ENCODE data around the gene SRGAP1. TPM values are rescaled to one million over a fixed set of nuclear protein-coding genes. Genes with fewer than 3 reads are reported as not detected.

SRGAP1 gene
- total and polyA plus RNA-seq, 8 donors = 0.70 to 37.9 (median 9.8) TPM

DNA sequence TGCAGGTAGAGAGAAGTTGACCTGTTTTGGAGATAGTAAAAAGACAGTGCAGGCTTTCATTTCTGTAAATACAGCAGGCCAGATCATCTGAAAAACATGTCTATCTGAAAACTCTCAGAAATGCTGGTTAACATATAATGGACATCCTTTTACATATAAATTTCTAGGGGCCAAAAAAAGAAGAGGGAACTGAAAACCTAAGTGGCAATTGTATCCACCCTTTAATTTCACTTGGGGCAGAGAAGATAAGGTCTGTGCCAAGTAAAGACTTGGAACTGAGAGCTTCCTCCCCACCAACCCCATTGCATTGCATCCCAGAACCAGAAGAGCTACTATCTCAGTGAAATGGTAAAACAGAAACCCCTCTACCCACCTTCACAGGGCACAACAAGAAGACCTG is 141.0 kb downstream of the SRGAP1 start:
- intact Hi-C loops (cut with DNase I; ENCODE audit: low total_unique reads) = no loop called here
- peaks cover 0 to 17% (median 6%) of the 10 kb centered on the region in 4 donors for H3K4me1 ChIP-seq
- no peaks in the 10 kb centered on the region for H3K36me3 ChIP-seq
- no peaks in the 10 kb centered on the region for H3K27me3 ChIP-seq
- no peak overlapping the region for H3K27ac ChIP-seq
- no peaks in the 10 kb centered on the region for H3K9me3 ChIP-seq
- no peak for DNase-seq
- TF ChIP-seq, protein P1, sequence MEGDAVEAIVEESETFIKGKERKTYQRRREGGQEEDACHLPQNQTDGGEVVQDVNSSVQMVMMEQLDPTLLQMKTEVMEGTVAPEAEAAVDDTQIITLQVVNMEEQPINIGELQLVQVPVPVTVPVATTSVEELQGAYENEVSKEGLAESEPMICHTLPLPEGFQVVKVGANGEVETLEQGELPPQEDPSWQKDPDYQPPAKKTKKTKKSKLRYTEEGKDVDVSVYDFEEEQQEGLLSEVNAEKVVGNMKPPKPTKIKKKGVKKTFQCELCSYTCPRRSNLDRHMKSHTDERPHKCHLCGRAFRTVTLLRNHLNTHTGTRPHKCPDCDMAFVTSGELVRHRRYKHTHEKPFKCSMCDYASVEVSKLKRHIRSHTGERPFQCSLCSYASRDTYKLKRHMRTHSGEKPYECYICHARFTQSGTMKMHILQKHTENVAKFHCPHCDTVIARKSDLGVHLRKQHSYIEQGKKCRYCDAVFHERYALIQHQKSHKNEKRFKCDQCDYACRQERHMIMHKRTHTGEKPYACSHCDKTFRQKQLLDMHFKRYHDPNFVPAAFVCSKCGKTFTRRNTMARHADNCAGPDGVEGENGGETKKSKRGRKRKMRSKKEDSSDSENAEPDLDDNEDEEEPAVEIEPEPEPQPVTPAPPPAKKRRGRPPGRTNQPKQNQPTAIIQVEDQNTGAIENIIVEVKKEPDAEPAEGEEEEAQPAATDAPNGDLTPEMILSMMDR (IDR thresholded peaks at IDR 0.05) = no peak
- TF ChIP-seq POLR2AphosphoS5 (IDR thresholded peaks at IDR 0.05) = no peak
- TF ChIP-seq POLR2A (IDR thresholded peaks at IDR 0.05) = no peak
- no peak for TF ChIP-seq EP300 (IDR thresholded peaks at IDR 0.05)
- H3K4me3 ChIP-seq = no peak overlapping the region

DNA sequence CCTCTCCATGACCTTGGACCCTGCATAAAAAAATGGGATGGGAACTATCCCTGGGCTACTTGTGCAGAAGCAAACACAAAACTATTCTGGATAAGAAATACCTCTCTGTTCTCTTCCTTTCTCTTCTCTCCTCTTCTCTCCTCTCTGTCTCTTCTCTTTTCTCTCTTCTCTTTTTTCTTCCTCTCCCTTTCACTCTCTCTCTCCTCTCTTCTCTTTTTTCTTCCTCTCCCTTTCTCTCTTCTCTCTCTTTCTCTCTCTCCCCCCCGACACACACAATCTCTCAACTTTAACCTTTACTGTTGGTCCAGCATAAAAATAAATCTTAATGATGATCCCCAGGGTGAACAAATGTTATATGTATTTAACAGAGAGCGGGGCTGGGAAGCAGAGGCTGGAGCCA is 141.4 kb downstream of the SRGAP1 start:
- intact Hi-C loops (cut with DNase I; ENCODE audit: low total_unique reads) = no loop called here

DNA sequence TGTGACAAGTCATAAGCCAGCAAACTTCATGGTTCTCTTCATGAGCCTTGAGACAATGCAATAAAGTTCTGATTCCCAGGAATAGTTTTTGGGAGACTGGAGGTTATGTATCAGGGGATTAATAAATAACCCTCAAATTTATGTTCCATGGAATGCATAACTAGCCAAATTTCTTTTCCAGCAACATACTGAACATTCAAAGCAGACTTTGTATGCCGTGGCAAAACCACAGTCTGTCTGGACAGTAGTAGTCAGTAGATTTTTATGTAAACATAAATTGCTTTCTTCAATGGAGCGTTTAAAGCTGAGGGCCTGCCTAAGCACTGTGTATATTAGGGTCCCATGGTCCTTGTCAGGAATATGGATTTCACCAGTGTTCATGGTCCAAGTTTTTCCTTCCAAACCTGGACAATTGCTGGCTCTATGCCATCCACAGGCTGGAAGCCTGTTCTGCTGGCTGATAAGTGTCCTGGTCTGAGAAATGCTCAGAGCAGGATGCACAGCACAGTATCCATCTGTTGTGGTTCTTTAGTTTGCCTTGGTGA is 144.9 kb downstream of the SRGAP1 start:
- Histone ChIP-seq H3K4me3 (no peak overlapping the region), H3K27me3 (no peaks in the 10 kb centered on the region), H3K9me3 (no peaks in the 10 kb centered on the region), H3K36me3 (no peaks in the 10 kb centered on the region), H3K4me1 (peaks cover 0 to 25% (median 6%) of the 10 kb centered on the region in 4 donors), H3K27ac (no peak overlapping the region)
- intact Hi-C loops (cut with DNase I; ENCODE audit: low total_unique reads) = no loop called here
- 34 to 55% (median 48%) methylated on average over 2 of the region's 2 CpGs for WGBS, 5 donors
- peak; percentile 28 for DNase-seq
- TF ChIP-seq, protein P1 (IDR thresholded peaks at IDR 0.05) = no peak
- TF ChIP-seq POLR2A (IDR thresholded peaks at IDR 0.05) = no peak
- TF ChIP-seq POLR2AphosphoS5 (IDR thresholded peaks at IDR 0.05) = no peak
- TF ChIP-seq EP300 (IDR thresholded peaks at IDR 0.05) = no peak

More for the DNA sequence above, 141.4 kb downstream of the SRGAP1 start:
- 65 to 94% (median 83%) methylated on average over 2 of the region's 2 CpGs for WGBS, 5 donors
- TF ChIP-seq POLR2AphosphoS5 (IDR thresholded peaks at IDR 0.05) (no peak), EP300 (IDR thresholded peaks at IDR 0.05) (no peak), POLR2A (IDR thresholded peaks at IDR 0.05) (no peak)
- TF ChIP-seq, protein P1 (IDR thresholded peaks at IDR 0.05) = no peak
- Histone ChIP-seq H3K27me3 (no peaks in the 10 kb centered on the region), H3K27ac (no peak overlapping the region), H3K4me3 (no peak overlapping the region), H3K36me3 (no peaks in the 10 kb centered on the region), H3K9me3 (no peaks in the 10 kb centered on the region), H3K4me1 (peaks cover 0 to 17% (median 8%) of the 10 kb centered on the region in 4 donors)
- DNase-seq = no peak

DNA sequence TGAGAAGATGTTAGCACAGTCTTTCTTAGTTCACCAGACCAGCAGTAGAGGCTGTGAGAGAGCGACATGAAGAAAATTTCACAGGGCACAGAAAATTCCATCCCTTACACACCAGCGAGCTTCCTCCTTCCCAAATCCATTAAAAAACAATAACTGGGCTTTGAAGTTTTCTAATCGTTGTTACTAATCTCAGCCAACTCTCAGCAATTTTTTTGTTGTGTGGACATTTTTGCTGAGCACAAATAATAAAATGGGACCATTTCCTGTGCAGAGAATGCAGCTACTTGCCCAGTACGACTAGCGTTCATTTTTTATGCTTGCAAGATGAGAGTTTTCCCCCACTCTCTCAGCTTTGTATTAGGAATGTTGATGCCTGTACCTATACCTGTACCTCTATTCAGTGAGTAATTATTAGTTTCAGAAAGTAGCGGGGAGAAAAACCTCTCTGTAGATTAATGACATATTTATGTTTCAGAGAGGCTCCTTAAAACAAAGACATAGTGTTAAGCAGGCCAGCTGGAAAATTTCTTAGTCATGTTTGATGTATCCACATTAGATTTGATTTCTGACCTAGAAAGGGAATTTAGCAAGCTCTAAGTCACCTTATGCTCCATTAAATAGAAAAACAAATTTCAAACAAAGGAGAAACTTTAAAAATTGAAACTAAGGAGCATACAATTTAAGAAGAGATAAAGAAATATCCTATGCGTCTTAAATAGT is 146.5 kb downstream of the SRGAP1 start:
- peaks cover 0 to 29% (median 6%) of the 10 kb centered on the region in 4 donors for H3K4me1 ChIP-seq
- H3K4me3 ChIP-seq = no peak overlapping the region
- TF ChIP-seq, protein P1 (IDR thresholded peaks at IDR 0.05) = no peak
- TF ChIP-seq POLR2AphosphoS5 (IDR thresholded peaks at IDR 0.05) (no peak), POLR2A (IDR thresholded peaks at IDR 0.05) (no peak), EP300 (IDR thresholded peaks at IDR 0.05) (no peak)
- H3K27me3 ChIP-seq = no peaks in the 10 kb centered on the region
- intact Hi-C loops (cut with DNase I; ENCODE audit: low total_unique reads) = no loop called here
- H3K9me3 ChIP-seq = no peaks in the 10 kb centered on the region
- H3K27ac ChIP-seq = no peak overlapping the region
- no peak for DNase-seq
- WGBS, 5 donors = 63 to 80% (median 74%) methylated on average over 7 of the region's 7 CpGs
- no peaks in the 10 kb centered on the region for H3K36me3 ChIP-seq

All from stomach (tissue), 9 donors.